Bronchial epithelial cell (primary cell): ENCODE results near the gene CHML. TPM values are rescaled to one million over a fixed set of nuclear protein-coding genes. Genes with fewer than 3 reads are reported as not detected.

Source experiments
- DNase-seq: peaks from one replicate; pipeline ENCODE4 v3.0.0-alpha.2; 2010; ENCODE audit warnings: low read depth
- FAIRE-seq: peaks from 2 replicates; lab custom pipeline; 2011; peaks lifted over from hg19 to GRCh38; lab: Jason Lieb, UNC
- H3K27me3 ChIP-seq: 2 replicates; pipeline ENCODE4 v1.5.1; 2011; ENCODE audit warnings: low read length; ENCODE audit not compliant: control insufficient read depth, insufficient read depth
- H3K36me3 ChIP-seq: 2 replicates; pipeline ENCODE4 v1.5.1; 2011; ENCODE audit warnings: low read length; ENCODE audit not compliant: control insufficient read depth, insufficient read depth
- H3K4me3 ChIP-seq: 2 replicates; pipeline ENCODE4 v1.5.1; 2011; ENCODE audit warnings: mild to moderate bottlenecking, low read depth, low read length, control low read depth
- total RNA-seq: library from RNA; depleted of rRNA; stranded (reverse); fragments of >200 nt; gene quantifications from 2 replicates; pipeline ENCODE4 v1.2.1, GENCODE V29; 2014
- TF ChIP-seq, protein P1 (sequence below): IDR thresholded peaks from 2 replicates; pipeline ENCODE4 v1.5.1; 2011; ENCODE audit warnings: mild to moderate bottlenecking, moderate library complexity, low read length, control low read depth, inconsistent platforms; ENCODE audit not compliant: insufficient read depth, severe bottlenecking

The CHML gene
- total RNA-seq, 1 donor from 2014 or later, result 11.1 TPM

DNA sequence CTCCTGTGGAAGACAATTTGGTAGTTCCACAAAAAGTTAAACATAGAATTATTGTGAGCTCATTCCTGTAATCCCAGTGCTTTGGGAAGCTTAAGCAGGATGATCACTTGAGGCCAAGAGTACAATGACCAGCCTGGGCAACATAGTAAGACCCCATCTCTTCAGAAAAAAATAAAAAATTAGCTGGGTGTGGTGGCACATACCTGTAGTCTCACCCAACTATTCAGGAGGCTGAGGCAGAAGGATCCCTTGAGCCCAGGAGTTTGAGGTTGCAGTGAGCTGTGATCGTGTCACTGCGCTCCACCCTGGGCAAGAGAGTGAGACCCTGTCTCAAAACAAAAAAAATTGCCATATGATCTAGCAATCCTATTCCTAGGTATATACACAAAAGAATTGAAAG lies 4.1 kb upstream of the CHML start:
- FAIRE-seq (no peak), DNase-seq (no peak)
- TF ChIP-seq, protein P1, sequence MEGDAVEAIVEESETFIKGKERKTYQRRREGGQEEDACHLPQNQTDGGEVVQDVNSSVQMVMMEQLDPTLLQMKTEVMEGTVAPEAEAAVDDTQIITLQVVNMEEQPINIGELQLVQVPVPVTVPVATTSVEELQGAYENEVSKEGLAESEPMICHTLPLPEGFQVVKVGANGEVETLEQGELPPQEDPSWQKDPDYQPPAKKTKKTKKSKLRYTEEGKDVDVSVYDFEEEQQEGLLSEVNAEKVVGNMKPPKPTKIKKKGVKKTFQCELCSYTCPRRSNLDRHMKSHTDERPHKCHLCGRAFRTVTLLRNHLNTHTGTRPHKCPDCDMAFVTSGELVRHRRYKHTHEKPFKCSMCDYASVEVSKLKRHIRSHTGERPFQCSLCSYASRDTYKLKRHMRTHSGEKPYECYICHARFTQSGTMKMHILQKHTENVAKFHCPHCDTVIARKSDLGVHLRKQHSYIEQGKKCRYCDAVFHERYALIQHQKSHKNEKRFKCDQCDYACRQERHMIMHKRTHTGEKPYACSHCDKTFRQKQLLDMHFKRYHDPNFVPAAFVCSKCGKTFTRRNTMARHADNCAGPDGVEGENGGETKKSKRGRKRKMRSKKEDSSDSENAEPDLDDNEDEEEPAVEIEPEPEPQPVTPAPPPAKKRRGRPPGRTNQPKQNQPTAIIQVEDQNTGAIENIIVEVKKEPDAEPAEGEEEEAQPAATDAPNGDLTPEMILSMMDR, result no peak
- Histone ChIP-seq H3K36me3 (no peaks in the 10 kb centered on the region), H3K27me3 (no peaks in the 10 kb centered on the region), H3K4me3 (no peak overlapping the region)

DNA sequence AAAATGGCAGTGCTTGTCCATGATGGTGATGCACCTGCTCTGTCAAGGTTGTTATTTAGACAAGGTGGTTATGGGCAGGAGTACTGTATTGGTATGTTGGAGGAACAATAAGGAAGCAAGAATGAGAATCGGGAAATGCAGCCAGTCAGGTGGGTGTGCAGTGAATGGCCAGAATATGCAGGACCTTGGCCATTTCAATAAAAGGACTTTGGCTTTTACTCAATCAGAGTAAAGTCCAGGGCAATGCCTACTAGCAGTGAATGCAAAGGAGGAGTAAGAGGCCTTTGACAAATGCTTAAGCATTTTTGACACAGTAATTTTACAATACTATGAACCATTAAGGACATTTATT lies 2.4 kb upstream of the CHML start:
- Histone ChIP-seq H3K4me3 (no peak overlapping the region), H3K27me3 (no peaks in the 10 kb centered on the region), H3K36me3 (no peaks in the 10 kb centered on the region)
- FAIRE-seq, result no peak
- TF ChIP-seq, protein P1, result no peak
- DNase-seq, result no peak

DNA sequence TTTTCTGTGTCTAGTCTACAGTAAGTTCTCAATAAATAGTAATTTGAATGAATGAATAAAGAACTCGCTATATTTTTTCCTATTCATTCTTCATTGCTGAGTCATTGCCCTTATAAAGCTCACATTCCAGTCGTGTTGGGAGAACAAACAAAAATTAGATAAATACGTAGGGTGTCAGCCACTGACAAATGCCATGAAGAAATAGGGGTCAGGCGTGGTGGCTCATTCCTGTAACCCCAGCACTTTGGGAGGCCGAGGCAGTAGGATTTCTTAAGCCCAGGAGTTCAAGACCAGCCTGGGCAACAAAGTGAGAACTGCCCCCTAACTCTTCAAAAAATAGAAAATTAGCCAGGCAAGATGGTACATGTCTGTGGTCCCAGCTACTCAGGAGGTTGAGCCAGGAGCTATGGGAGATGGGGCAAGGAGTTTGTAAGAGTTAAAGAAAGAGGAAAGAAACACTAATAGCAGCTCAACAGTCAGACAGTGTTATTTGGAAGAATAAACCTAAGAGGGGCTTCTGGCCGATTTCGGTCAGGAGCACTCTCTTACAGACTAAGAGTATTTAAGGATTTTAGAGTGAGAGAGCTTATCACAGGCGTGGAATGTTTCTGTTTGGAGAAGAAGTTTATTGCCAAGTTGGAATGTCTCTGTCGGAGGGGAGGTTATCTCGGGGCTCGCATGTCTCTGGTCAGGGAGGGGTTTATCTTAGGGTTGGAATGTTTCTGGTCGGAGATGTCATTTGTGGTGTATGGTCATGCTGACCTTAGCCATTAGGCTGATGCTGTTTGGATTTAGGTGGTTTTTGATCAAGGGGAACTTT lies 1.8 kb upstream of the CHML start:
- FAIRE-seq (no peak), DNase-seq (peak; percentile 70)
- H3K4me3 ChIP-seq, result no peak overlapping the region
- no peaks in the 10 kb centered on the region for H3K36me3 ChIP-seq
- TF ChIP-seq, protein P1, result no peak
- H3K27me3 ChIP-seq, result no peaks in the 10 kb centered on the region

DNA sequence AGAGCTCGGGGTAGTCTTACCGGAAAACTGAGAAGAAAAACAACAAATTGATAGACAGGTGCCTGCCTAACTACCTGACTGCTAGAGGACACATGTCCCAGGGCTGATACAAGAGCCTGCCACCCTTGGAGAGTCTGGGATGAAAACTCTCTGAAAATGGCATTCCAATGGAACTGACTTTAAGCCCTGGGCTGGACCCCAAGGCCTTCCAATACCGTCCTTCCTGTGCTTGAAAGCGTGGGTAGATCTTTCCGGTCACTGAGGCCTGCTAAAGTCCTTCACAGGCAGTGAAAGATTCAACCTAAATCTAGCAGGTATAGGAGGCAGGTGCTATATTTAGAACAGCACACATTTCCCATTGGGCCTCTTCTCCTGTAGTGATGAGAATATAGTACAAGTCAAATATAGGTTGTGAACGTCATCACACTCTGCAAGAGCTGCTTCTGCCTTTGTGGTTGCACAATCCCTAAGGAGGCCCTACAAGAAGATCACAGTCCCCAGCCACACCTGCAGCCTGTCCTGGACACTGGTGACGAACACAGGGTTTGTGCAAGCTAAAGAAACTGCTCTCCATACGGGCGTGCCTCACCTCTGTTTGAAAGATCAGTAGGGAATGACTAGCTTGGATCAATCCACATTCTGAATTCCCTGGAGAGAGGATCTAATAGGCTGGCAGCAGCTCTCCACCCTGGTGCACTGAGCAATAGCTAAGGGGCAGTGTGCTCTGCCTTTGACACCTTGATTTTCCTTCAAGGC lies 876 bp upstream of the CHML start:
- H3K27me3 ChIP-seq, result no peaks in the 10 kb centered on the region
- TF ChIP-seq, protein P1, result no peak
- H3K4me3 ChIP-seq, result peak overlapping the region; percentile 33
- no peaks in the 10 kb centered on the region for H3K36me3 ChIP-seq
- DNase-seq (peak; percentile 50), FAIRE-seq (no peak)

DNA sequence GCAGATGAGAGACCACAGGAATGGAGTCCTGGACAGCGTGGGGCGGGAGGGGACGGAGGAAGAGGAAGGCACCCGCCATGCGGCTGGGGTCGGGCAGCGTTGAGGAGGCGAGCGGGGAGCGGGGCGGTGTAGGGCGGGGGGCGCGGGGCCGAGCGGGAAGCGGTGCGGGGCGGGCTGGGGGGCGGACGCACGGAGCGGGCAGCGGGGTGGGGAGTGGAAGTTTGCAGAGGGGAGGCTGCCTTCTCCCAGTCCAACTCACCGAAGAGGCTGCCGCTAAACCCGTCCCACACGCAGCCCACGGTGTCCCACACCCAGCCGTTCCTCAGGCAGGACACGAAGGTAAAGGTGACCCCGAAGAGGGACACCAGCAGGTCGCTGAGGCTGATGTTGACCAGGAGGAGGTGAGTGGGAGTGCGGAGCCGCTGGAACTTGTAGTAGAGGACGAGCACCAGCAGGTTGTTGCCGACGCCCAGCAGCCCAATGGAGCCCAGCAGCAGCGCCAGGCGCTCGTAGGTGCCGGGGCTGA lies 483 bp downstream of the CHML start:
- Histone ChIP-seq H3K36me3 (peaks cover 2% of the 10 kb centered on the region), H3K4me3 (peak overlapping the region; percentile 67), H3K27me3 (no peaks in the 10 kb centered on the region)
- no peak for FAIRE-seq
- TF ChIP-seq, protein P1, result no peak
- peak; percentile 30 for DNase-seq
